Keratinocyte (primary cell): Measurements from ENCODE around the gene IL7R.

Experiments used
- EZH2 ChIP-seq: IDR thresholded peaks from one replicate; pipeline ENCODE4 v1.6.1; 2012; ENCODE audit warnings: inconsistent platforms, mild to moderate bottlenecking, low read length, moderate library complexity
- TF ChIP-seq, protein P1 (sequence below), 3 experiments: IDR thresholded peaks in 1 of 3; conservative IDR thresholded peaks in 1 of 3; optimal IDR thresholded peaks in 1 of 3; 2 replicates in 2 of 3; 3 replicates in 1 of 3; pipeline versions ENCODE3 to v1.5.1; 2011; ENCODE audit warnings: low read length in 3 of 3, mild to moderate bottlenecking in 3 of 3, moderate library complexity in 2 of 3, control low read depth in 1 of 3, inconsistent platforms in 1 of 3; ENCODE audit not compliant: insufficient read depth in 2 of 3; ENCODE audit errors: extremely low read depth in 1 of 3

DNA sequence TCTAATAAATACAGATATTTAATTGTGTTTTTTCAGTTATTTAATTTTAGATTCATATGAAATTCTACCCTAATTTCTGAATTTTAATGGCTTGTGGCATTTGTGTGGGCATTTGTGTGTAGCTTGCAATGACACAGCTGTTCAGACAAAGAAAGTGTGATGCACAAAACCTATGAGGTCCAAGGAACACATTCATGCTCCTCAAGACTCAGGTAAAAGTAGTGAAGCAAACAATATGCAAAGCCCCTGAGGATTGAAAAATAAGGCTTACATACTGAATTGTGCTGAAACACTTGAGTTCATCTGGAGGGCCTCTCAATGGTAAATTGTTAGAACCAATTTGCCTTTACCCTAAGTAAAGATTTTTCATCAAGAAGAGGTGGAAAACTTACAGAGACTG is 28.1 kb downstream of the IL7R start:
- TF ChIP-seq, protein P1, sequence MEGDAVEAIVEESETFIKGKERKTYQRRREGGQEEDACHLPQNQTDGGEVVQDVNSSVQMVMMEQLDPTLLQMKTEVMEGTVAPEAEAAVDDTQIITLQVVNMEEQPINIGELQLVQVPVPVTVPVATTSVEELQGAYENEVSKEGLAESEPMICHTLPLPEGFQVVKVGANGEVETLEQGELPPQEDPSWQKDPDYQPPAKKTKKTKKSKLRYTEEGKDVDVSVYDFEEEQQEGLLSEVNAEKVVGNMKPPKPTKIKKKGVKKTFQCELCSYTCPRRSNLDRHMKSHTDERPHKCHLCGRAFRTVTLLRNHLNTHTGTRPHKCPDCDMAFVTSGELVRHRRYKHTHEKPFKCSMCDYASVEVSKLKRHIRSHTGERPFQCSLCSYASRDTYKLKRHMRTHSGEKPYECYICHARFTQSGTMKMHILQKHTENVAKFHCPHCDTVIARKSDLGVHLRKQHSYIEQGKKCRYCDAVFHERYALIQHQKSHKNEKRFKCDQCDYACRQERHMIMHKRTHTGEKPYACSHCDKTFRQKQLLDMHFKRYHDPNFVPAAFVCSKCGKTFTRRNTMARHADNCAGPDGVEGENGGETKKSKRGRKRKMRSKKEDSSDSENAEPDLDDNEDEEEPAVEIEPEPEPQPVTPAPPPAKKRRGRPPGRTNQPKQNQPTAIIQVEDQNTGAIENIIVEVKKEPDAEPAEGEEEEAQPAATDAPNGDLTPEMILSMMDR (optimal IDR thresholded peaks at IDR 0.05 in 1 of 3, IDR thresholded peaks at IDR 0.05 in 1 of 3, conservative IDR thresholded peaks at IDR 0.05 in 1 of 3; ENCODE audit: extremely low read depth in 1 of 3, insufficient read depth in 2 of 3, low read length in 3 of 3): no peak
- TF ChIP-seq EZH2: no peak
